HS-5 (cell line): Measurements from ENCODE around the gene TXLNB.

Source experiments
- DNase-seq: peaks from one replicate; pipeline ENCODE4 v3.0.0-alpha.2; 2012; ENCODE audit warnings: low read depth

Gene TXLNB

DNA sequence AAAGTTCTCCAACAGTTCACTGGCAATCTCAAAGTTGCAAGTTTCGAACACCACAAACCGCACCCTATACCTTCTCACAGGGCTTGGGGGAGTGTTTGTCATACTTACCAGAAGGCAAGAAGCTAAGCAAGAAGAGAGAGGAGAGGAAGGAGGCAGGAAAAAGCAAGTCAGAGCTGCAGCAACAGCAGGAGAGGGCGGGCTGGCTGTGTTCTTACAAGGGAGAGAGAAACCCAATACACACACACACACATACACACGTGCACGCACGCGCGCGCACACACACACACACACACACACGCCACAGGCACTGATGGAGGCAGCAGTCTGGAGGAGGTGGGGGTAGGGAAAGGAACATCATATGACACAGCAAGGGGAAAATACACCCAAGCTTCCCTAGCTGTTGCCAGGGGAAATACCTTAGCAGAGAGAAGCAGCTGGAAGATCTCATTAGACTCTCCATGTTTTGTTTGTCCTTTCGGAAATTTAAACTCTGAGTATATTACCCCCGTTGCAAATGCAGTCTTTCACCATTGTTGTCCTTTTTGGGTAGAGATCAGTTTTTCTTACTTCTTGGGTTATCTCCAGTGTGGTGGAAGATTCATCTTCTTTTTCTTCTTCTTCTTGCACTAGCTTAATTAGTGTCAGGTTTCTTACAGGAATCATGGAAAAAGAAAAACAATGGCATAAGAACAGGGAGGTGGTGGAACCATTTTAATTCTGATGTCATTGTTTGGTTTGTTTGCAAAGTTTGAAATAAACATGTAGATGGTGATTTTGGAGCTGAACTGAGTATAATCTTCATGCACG, at the start of gene TXLNB:
TSS of gene TXLNB (minus strand) at position 186 of the 807 bp plus-strand sequence. CDS start 3,099 bp downstream, outside the sequence.
- DNase-seq, result no peak

DNA sequence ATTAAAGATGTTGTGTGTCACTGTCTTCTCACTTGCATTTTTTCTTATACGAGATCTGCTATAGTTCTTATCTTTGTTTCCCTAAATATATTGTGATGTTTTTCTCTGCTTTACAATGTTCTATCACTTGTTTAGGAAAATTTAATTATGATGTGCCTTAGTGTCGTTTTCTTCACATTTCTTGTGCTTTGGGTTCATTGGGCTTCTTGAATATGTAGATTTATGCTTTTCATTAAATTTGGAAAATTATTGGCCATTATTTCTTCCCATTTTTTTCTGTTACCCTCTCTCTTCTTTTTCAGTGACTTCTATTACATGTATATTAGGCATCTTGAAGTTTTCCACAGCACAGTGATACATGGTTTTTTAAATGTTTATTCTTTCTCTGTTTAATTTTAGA, 49.3 kb upstream of the TXLNB start:
- no peak for DNase-seq

DNA sequence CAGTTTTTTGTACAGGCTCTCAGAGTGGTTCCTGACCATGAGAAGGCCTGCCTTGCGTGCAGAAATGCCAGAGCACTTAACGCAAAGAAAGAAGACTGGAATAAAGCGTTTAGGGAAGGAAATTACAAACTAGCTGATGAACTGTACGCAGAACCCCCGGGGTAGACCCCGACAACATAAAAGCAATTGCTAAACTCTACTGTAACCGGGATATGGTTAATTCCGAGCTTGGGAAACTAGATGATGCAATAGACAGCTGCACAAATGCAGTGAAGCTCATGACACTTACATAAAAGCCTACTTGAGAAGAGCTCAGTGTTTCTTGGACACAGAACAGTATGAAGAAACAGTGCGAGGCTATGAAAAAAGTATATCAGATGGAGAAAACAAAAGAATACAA, 47.0 kb upstream of the TXLNB start:
- DNase-seq, result no peak

DNA sequence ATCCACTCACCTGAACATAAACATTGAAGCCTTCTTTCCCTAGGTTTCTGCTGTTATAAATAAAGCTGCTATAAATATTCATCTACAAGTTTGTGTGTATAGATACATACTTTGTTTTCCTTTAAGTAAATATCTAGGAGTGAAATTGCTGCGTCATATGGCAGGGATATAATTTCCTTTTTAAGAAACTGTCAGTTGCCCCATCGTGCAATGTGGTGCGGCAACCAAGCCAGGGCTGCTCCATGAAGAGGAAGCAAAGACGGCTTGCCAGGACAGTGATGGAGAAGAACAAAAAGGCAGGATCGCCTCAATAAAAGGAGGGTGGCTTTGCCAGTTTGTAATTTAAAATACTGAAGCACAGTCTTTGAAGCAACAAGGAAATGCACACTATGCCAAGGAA, 46.0 kb upstream of the TXLNB start:
- no peak for DNase-seq

DNA sequence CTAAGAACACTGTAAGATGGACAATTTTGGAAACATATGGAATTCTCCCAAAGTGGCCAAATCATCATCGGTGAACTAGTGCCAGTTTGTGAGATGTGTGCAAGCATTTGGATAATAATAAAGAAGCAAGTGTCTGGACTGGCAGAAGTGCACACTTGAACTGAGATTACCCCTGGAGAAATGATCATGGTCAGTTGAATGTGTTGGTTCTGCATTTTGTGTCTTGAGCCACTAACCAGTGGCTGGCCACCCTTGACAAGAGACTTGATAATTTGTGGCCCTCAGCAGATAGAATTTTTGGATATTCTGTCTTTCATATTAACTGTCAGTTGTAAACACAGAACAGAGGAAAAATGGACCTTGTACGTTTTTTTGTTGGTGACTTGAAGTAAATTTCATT, 45.2 kb upstream of the TXLNB start:
- DNase-seq, result no peak

DNA sequence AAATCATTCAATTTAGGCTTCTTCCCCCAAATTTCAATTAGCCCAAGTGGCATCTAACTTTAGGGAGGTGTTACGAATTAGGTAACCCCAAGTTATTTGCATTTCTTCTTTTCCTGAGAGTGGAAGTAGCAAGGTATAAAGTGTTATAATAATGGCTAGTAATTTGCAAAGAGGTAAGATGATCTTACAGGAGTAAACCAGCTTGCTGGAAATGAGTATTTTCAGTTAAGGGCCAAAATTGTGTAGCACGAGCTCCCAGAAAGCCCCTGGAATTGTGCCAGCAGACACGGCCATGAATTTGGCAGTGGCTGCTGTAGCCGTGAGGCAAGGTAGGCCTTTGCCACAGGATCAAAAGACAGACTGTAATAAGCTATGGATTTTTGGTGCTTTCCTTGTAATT, 44.7 kb upstream of the TXLNB start:
- no peak for DNase-seq

DNA sequence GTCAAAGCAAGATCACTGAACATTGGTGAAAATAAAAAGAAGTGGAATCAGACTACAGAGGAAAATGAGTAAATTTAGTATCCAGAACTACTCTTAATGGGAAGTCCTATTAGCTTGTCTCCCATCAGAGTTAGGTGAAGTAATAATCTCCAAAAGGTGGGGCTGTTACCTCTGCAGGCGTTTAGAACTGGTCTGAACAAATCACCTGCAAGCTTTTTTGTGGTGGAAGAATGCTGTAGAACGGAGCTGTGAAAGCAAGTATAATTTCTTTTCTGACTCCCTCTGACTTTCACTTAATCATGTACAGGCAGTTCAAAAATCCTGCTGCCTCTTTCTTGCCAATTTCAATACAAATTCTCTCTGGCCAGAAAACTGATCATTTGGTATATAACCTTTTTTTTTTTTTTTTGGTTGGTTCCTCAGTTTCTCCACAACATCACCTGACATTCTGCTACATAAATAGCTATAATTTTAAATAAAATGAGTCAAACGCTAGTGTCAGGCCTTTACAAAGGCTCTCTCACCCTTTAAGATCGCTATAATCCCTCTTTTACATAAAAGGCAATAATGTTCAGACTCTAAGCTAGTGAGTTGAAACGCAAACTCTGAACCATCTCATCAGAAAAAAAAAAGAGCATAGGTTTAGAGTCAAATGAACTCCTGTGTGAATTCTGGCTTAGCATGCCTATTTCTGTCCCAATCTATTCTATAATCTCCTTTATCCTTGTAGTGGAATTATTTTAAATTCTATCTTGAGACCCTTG, 43.8 kb upstream of the TXLNB start:
- no peak for DNase-seq

DNA sequence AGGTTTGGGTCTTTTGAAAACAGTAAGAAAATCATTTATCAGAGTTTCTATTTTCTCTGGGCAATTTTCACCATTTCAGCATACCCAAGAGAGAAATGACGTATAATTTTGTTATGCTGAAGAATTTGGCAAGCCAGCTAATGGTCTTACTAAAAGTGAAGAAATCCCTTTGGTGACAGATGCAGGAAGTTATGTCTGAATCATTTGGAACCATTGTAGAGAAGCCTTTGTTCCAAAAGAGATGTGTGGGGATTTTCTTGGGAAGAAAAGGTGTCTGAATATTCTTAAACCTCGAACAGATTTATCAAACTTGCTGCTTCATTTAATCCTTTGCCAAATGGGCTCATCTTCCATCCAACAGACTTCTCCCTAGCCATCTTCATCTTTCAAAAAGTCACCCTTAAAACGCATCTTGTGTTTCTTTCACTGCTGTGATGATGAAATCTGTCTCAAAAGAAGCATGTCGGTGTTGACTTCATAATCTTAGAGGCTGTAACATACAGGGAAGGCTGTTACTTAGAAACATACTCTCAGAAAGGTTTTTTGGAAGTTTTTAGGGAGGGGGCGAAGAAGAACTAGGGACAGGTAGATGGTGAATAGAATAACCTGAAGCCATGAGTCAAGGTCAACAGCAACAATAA, 43.1 kb upstream of the TXLNB start:
- peak; percentile 82 for DNase-seq

DNA sequence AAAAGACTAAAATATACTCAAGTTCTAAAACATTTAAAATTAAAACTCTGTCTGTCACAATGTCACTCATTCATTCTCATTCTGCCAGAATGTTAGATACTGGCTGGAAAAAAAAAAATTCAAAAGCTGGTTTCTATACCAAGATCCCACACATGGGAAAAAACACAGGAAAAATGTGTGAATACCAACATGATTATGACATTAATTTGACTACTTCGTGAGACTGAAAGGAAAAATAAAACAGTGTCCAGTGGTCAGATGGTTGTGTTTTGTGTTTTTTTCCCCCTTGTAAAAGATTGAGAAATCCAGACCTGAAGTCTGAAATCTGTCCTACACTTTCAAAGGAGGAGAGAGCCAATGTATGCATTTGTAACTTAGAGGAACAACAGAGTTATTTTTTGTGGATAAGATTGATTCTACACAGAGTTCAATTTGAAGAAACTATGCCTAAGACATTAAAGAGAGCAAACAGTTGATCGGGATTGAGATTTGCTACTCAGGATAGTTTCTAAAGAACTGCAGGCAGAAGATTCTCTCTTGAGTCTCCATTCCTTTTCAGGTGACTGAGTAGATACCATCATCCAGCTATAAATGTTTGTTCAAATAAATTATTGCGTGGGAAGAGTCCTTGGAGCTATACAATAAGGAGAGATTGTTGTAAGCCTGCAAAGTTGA, 39.2 kb upstream of the TXLNB start:
- DNase-seq, result no peak

DNA sequence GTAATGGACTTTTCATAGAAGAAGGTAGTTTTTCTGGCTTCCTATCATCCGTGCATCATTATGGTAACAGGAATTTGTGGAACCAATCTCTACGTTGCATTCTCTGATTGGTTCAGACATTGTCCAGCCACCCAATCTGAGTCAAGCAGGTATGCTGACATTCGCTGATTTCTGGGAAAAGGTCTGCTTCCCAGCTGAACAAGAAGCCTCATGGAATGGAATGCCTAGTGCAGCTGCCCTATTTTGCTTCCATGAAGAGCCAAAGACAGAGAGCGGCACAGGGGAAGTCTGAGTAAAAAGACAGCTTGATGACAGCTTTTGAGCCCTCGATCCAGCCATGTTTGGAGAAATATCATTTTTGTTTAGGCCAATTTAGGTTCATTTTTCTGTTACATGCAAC, 38.5 kb upstream of the TXLNB start:
- no peak for DNase-seq

DNA sequence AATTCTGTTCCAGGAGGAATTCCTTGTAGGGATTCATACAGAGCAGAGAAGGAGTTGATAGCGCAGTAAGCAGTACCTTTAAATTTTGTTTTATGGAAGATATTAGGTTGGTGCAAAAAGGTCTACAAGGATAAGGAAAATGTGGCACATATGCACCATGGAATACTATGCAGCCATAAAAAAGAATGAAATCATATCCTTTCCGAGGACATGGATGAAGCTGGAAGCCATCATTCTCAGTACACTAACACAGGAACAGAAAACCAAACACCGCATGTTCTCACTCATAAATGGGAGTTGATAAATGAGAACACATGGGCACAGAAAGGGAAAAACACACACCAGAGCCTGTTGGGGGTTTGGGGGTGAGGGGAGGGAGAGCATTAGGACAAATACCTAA, 37.4 kb upstream of the TXLNB start:
- no peak for DNase-seq

DNA sequence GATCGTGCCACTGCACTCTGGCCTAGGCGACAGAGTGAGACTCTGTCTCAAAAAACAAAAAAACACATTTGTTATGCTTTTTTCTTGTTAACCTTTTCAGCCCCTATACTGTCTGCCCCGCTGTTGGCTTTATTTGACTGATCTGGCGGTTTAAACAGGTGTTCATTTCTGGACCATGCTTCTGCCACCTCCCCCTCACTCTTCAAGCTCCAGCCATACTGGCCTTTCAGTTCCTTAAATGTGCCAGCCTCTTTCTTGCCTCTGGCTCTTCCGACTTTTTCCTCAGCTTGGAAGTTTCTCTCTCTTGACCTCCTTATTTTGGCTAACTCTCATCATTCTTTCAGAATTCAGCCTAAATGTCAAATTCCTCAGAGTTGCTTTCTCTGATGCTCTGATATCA, 35.2 kb upstream of the TXLNB start:
- no peak for DNase-seq

DNA sequence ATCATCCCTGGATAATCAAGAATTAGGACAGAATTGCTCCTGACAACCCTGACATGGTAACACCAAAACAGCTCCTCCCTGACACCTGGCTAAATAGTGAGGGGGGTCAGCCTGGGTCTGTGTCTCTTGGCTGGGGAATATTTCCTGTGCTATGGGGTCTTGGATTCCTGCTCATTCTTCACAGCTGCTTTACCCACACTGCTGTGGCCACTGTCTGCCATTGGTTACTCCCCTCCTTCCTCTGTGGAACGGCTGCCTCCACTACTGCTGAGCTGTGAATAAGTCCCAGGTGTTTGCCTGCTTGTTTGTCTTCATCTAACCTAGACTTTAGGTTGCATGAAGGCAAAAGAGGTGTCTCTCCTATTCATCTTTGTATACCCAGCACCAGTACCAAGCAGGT, 33.9 kb upstream of the TXLNB start:
- DNase-seq, result no peak

DNA sequence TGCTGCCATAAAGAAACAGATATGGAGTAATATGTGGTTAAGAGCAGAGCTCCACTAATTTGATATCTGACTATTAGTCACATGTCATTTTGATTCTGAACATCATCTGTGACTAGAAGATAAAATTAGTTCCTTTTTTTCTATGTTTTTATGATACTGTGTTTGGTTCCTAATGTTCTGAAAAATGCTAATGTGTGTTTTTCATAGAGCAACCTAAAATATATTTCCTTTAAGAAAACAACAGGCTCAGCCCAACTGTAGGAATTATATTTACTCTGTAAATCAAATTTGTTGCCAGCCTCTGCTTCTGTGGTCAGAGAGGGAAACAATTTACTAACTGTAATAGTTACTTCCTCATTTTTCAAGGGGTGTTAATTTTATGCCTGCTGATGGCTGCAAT, 33.3 kb upstream of the TXLNB start:
- DNase-seq, result no peak

DNA sequence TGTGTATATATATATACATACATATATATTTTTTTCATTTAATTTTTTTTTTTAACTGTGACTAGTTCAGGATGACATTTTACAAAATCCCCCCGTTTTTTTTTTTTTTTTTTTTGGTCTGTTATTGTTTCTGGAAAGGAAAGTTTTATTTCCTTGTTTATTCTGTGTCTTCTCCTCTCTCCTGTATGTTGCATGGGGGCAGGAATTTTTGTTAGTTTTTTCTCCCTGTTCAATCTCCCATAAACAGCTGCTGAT, 32.4 kb upstream of the TXLNB start:
- no peak for DNase-seq

DNA sequence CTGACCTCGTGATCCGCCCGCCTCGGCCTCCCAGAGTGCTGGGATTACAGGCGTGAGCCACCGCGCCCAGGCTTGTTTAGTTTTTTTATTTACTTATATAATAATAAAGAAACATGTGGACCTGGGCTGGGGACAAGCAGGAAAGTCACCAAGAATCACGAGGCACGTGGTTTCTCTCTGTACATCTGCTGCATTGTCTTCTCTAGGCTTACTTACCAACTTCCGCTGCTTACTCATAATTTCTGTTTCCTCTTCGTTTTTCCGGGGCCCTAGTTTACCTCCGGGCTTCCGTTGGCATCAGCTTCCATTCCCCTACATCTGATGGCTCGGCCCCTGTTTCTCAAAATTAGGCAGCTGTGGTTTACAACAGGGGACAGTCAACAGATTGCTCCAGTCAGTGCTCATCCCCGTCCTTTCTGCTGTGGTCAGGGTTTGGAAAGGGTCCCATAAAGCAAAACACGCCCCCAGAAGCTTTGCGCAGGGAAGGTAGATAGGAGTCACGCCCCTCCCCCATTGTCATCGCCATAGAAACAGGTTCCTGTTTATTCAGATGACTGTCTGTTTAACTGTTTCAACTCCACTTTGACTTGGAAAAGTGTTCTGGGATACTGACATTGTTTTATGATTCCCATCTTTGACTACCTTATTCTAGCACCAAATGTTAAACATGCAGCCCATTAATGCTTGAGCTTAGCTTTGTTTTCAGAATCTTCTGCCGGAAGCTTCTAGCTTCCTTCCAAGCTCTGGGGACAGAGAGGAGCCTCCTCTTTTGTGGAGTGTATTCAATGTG, 31.9 kb upstream of the TXLNB start:
- DNase-seq, result no peak

DNA sequence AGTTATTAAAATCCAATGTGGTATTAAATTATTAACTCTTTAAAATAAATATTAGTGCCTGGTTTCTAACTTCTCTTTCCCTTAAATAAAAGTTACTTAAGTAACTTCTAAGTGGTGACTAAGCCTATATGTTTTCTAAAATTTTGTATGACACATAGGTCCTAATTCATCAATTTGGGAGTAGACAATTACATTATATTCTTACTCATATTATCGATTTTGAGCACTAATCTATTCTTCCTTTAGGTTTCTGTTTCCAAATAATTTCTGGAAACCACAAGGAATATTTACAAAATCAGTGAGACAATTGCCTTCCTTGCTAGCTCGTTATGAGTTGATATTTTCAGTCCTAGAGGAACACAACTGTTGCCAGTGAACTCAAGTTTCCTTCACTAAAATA, 28.3 kb upstream of the TXLNB start:
- DNase-seq, result no peak

DNA sequence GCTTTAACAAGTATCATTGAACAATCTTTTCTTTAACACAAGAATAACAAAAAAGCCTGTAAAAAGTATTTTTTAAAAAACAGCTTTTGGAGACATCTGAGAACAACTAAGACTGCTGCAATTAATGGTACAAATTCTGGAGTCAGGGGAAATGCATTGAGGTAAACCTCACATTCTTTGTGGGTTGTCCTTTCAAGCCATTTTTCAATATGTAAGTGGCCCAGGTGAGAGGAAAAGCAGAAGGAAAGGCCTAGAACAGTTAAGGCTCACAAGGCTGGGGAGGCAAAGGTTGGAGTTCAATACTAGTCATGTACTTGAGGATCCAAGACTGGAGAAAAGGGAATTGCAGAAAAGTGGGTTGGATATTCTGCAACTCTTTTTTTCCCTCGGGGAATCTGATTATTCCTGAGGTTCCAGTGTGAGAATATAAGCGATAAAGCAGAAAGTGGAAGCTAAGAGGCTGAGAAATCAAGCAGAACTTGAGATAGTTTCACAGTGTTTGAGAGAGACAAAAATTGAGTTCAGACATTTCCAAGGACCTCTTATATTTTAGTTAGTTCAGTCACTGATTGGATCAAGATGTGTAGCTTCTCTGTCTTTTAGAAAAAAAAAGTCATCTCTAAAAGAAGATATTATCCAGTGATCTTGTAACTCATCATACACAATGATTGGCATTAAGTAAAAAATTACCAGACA, 25.0 kb upstream of the TXLNB start:
- no peak for DNase-seq

DNA sequence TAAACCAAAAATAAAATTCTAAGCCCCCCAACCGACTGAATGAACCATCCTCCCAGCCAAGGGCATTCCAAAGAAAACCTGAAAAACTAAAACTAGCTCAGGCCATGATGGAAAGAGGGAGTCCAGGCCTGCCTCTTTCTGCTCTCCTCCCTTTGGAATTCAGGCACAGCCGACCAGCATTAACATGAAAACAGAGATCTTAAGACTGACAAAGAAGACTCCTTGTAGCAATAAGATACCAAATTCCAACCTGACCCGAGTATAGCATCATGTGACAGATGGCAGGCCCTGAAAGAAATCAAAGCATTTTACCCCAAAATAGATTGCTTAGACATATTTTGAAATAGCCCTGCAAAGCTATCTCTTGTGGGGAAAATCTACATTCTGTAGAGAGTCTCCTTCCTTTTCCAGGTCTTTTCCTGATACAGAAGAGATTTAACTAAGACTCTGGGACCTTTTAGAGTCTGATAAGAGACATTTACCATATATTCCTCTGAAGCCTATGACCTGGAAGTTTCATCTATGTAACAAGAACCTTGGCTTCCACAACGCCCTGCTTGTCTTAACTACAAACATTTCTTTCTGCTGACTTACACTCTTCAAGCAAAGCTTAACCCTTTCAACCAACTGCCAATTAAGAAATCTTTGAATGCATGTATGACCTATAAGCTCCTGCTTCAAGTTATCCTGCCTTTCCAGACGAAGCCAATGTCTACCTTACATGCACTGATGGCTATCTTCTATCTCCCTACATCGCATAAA, 22.2 kb upstream of the TXLNB start:
- no peak for DNase-seq

DNA sequence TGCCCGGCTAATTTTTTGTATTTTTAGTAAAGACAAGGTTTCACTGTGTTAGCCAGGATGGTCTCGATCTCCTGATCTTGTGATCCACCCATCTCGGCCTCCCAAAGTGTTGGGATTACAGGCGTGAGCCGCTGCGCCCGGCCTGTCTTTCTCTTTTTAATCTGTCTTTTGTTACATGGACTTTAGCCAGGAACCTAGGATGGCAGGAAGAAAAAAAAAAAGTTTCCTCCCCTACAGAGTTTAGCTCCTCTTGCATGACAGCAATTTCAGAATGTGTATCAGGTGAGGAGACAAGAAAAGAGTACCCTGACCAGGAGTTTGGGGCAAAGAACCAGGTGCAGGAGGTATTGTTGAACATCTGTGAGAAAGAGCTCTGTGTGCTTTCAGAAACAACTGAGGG, 21.4 kb upstream of the TXLNB start:
- no peak for DNase-seq

DNA sequence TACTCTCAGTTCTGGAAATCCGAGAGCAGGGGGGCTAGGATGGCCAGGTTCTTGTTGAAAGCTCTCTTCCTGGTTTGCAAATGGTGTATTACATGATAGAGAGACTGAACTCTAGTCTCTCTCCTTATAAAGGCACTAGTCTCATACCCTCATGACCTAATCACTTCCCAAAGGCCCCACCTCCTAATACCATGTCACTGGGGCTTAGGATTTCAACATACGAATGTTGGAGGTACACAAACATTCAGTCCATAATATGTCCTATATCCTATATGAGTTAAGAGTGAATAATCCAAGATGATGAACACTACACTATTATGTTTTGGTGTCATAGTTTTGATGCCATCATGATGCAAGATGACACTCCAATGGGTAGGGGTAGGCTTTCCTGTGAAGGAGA, 20.0 kb upstream of the TXLNB start:
- DNase-seq, result no peak
